ENCODE data around the gene LRMDA.

GRCh38 chr10:75937823-75938222 lies 506.4 kb downstream of the LRMDA start:
- TF ChIP-seq CTCF (IDR thresholded peaks at IDR 0.05): no peak
- no peak for TF ChIP-seq POLR2A (IDR thresholded peaks at IDR 0.05; ENCODE audit: low read length)
- no peak for TF ChIP-seq RARB (CRISPR knock-in tag; IDR thresholded peaks at IDR 0.05)
- no peak for TF ChIP-seq MYC (IDR thresholded peaks at IDR 0.05; ENCODE audit: borderline replicate concordance, low read length)
- no peak for TF ChIP-seq CBX8 (IDR thresholded peaks at IDR 0.05)
- no peak for TF ChIP-seq USF2 (IDR thresholded peaks at IDR 0.05)
- no peak for TF ChIP-seq ESRRA (IDR thresholded peaks at IDR 0.05; ENCODE audit: borderline replicate concordance, low read length)
- no peak for TF ChIP-seq MAFK (IDR thresholded peaks at IDR 0.05; ENCODE audit: partially characterized antibody)

Measured in A549 (cell line).